IMR-90 (cell line): ENCODE measurements around the gene SUN1. TPM values are rescaled to one million over a fixed set of nuclear protein-coding genes. Genes with fewer than 3 reads are reported as not detected.
"Not testable (repeated sequence)": the region's sequence is repeated elsewhere in the genome, so short reads cannot be mapped to it uniquely, and the experiment has no call there.

Source experiments
- ATAC-seq: fragments of 200-7000 bp; cut with Tn5 transposase; 2 replicates; pipeline ENCODE4 v1.9.1; 2020; ENCODE audit warnings: low read depth, mild to moderate bottlenecking, moderate library complexity
- BruUV-seq: library from RNA; stranded (reverse); fragments of 400-500 nt; replicated peaks from 2 replicates; lab custom pipeline; 2021; lab: Mats Ljungman, UMichigan
- CTCF ChIA-PET: fragments of 300-600 bp; formaldehyde crosslinking; extraction: SDS; loops from one replicate; lab custom pipeline; 2021; ENCODE audit warnings: antibody characterized with exemption; lab: Yijun Ruan, JAX
- POLR2A ChIA-PET: fragments of 300-600 bp; sonication (Branson Sonifier 250); formaldehyde crosslinking; loops from one replicate; lab custom pipeline; 2022; ENCODE audit warnings: antibody characterized with exemption; ENCODE audit not compliant: unreplicated experiment; lab: Charles Lee
- DNase-seq: peaks from one replicate; pipeline ENCODE4 v3.0.0; 2013
- H2AFZ ChIP-seq: replicated peaks from 2 replicates; pipeline ENCODE3; 2013; ENCODE audit warnings: low read length, mild to moderate bottlenecking; ENCODE audit not compliant: poor library complexity
- H2AK5ac ChIP-seq: 2 replicates; pipeline ENCODE4 v1.6.1; 2013; ENCODE audit warnings: low read depth, low read length, inconsistent platforms
- H2AK9ac ChIP-seq: replicated peaks from 2 replicates; pipeline ENCODE3; 2013; ENCODE audit warnings: mild to moderate bottlenecking, low read depth, low read length, moderate library complexity; ENCODE audit not compliant: poor library complexity
- H2BK120ac ChIP-seq: 2 replicates; pipeline ENCODE4 v1.6.1; 2013; ENCODE audit warnings: low read depth, low read length, inconsistent platforms
- H2BK15ac ChIP-seq: 3 replicates; pipeline ENCODE4 v1.6.1; 2013; ENCODE audit warnings: low read depth, low read length, inconsistent platforms
- H2BK20ac ChIP-seq: 2 replicates; pipeline ENCODE4 v1.6.1; 2013; ENCODE audit warnings: low read depth, mild to moderate bottlenecking, inconsistent platforms, low read length, moderate library complexity
- H2BK5ac ChIP-seq: 2 replicates; pipeline ENCODE4 v1.6.1; 2013; ENCODE audit warnings: mild to moderate bottlenecking, low read depth, low read length, inconsistent platforms; ENCODE audit not compliant: poor library complexity, severe bottlenecking
- H3K14ac ChIP-seq: replicated peaks from 2 replicates; pipeline ENCODE4 v1.6.1; 2013; ENCODE audit warnings: low read depth, low read length, inconsistent platforms
- H3K18ac ChIP-seq: 2 replicates; pipeline ENCODE4 v1.6.1; 2013; ENCODE audit warnings: low read depth, low read length, control low read depth
- H3K23ac ChIP-seq: 2 replicates; pipeline ENCODE4 v1.6.1; 2013; ENCODE audit warnings: low read depth, low read length, inconsistent platforms
- H3K27ac ChIP-seq: 2 replicates; pipeline ENCODE4 v1.5.1; 2013; ENCODE audit warnings: mild to moderate bottlenecking, control low read depth, low read length; ENCODE audit not compliant: insufficient read depth
- H3K27me3 ChIP-seq: 2 replicates; pipeline ENCODE4 v1.6.1; 2013; ENCODE audit warnings: low read length; ENCODE audit not compliant: control insufficient read depth, insufficient read depth
- H3K36me3 ChIP-seq: 2 replicates; pipeline ENCODE4 v1.6.1; 2013; ENCODE audit warnings: low read length, mixed read lengths; ENCODE audit not compliant: control insufficient read depth, insufficient read depth
- H3K4ac ChIP-seq: 2 replicates; pipeline ENCODE4 v1.6.1; 2013; ENCODE audit warnings: low read depth, low read length, inconsistent platforms
- H3K4me1 ChIP-seq: 2 replicates; pipeline ENCODE4 v1.6.1; 2013; ENCODE audit warnings: low read length, mixed read lengths; ENCODE audit not compliant: control insufficient read depth, insufficient read depth
- H3K4me2 ChIP-seq: 2 replicates; pipeline ENCODE4 v1.6.1; 2013; ENCODE audit warnings: low read depth, mild to moderate bottlenecking, control low read depth, low read length, moderate library complexity
- H3K4me3 ChIP-seq: 2 replicates; pipeline ENCODE4 v1.5.1; 2013; ENCODE audit warnings: low read depth, mild to moderate bottlenecking, control low read depth, low read length, moderate library complexity; ENCODE audit not compliant: insufficient read depth
- H3K56ac ChIP-seq: 2 replicates; pipeline ENCODE4 v1.6.1; 2013; ENCODE audit warnings: low read length, inconsistent platforms; ENCODE audit not compliant: insufficient read depth; ENCODE audit errors: extremely low read depth
- H3K79me1 ChIP-seq, 2 experiments: 2 replicates each; pipeline ENCODE4 v1.6.1; 2013; ENCODE audit warnings: low read length in 2 of 2, inconsistent platforms in 1 of 2, low read depth in 1 of 2
- H3K9ac ChIP-seq: 2 replicates; pipeline ENCODE4 v1.6.1; 2013; ENCODE audit warnings: low read depth, low read length, control low read depth
- H3K9me1 ChIP-seq: 2 replicates; pipeline ENCODE4 v1.6.1; 2013; ENCODE audit warnings: low read length, inconsistent platforms; ENCODE audit not compliant: insufficient read depth
- H3K9me3 ChIP-seq: 2 replicates; pipeline ENCODE4 v1.6.1; 2013; ENCODE audit warnings: low read length; ENCODE audit not compliant: control insufficient read depth, insufficient read depth
- H4K20me1 ChIP-seq: 2 replicates; pipeline ENCODE4 v1.6.1; 2013; ENCODE audit warnings: low read length, inconsistent platforms; ENCODE audit not compliant: insufficient read depth
- H4K5ac ChIP-seq: 2 replicates; pipeline ENCODE4 v1.6.1; 2013; ENCODE audit warnings: mild to moderate bottlenecking, low read depth, low read length, control low read depth
- H4K8ac ChIP-seq, 2 experiments: 2 replicates each; pipeline ENCODE4 v1.6.1; 2013; ENCODE audit warnings: low read depth in 2 of 2, low read length in 2 of 2, control low read depth in 1 of 2, inconsistent platforms in 1 of 2
- H4K91ac ChIP-seq: 2 replicates; pipeline ENCODE4 v1.6.1; 2013; ENCODE audit warnings: low read depth, low read length, inconsistent platforms; ENCODE audit not compliant: insufficient read depth
- WGBS, 2 experiments: methylation state at CpG; one replicate each; pipeline versions ENCODE4 v1.1.5 to v1.1.7; 2013; ENCODE audit warnings: missing lambda C conversion rate in 2 of 2; ENCODE audit not compliant: insufficient read length in 1 of 2; ENCODE audit errors: extremely low coverage in 2 of 2; 5-methylcytosine and 5-hydroxymethylcytosine counted together
- dilution Hi-C: fragments of 300-500 bp; cut with HindIII; formaldehyde crosslinking; loops from one replicate; pipeline ENCODE4 v1.14.3; 2018; ENCODE audit warnings: low sequenced_read_pairs; ENCODE audit not compliant: unreplicated experiment
- in situ Hi-C: fragments of 300-500 bp; cut with MboI; formaldehyde crosslinking; loops from 3 replicates; pipeline ENCODE4 v1.14.3; 2019; ENCODE audit warnings: low sequenced_read_pairs, inconsistent platforms, mixed read lengths
- intact Hi-C: fragments of 100-400 bp; cut with micrococcal nuclease; formaldehyde crosslinking; loops from 2 replicates; pipeline ENCODE4 v1.10.0; 2022
- polyA plus RNA-seq, 3 experiments: library from polyadenylated mRNA; depleted of rRNA; stranded (reverse); fragments of >200 nt; gene quantifications; 2 replicates each; pipeline ENCODE4 v1.2.3, GENCODE V29; 2012; ENCODE audit warnings: low replicate concordance in 1 of 3
- total RNA-seq: library from RNA; depleted of rRNA; stranded (reverse); fragments of >200 nt; gene quantifications from 2 replicates; pipeline ENCODE4 v1.2.3, GENCODE V29; 2012

SUN1 gene
- total and polyA plus RNA-seq, 2 of the 4 experiments (the other 2 are of a cell fraction), result 113 to 239 TPM

DNA sequence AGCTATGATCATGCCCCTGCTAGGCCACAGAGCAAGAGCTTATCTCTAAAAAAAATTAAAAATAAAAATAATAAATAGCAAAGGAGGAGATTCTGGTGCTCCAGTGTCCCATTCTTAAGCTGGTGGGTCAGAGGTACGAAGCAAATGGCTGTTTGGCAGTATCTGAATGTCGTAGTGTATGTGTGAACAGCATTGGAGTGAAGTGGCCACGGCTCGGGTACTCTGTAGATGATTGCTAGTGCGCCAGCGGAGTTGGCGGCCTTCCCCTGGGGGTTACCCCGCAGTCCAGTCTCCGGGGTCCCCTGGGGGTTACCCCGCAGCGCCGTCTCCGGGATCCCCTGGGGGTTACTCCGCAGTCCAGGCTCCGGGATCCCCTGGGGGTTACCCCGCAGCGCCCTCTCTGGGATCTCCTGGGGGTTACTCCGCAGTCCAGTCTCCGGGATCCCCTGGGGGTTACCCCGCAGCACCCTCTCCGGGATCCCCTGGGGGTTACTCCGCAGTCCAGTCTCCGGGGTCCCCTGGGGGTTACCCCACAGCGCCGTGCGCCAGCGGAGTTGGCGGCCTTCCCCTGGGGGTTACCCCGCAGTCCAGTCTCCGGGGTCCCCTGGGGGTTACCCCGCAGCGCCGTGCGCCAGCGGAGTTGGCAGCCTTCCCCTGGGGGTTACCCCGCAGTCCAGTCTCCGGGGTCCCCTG is 14.8 kb downstream of the SUN1 start:
- H3K14ac ChIP-seq, H3K23ac ChIP-seq, H2AFZ ChIP-seq, in situ Hi-C loops, dilution Hi-C loops, H2BK120ac ChIP-seq, H3K4me3 ChIP-seq, H4K5ac ChIP-seq, DNase-seq, H4K8ac ChIP-seq, H4K91ac ChIP-seq, H3K27me3 ChIP-seq, H2AK5ac ChIP-seq, BruUV-seq, H2BK15ac ChIP-seq, intact Hi-C loops, H3K9me3 ChIP-seq, H3K4me2 ChIP-seq, H2BK5ac ChIP-seq, H2BK20ac ChIP-seq, ATAC-seq, H3K27ac ChIP-seq, H3K9me1 ChIP-seq, H3K4me1 ChIP-seq, H3K4ac ChIP-seq, H2AK9ac ChIP-seq, H3K9ac ChIP-seq, H3K56ac ChIP-seq, POLR2A ChIA-PET, H3K18ac ChIP-seq: not testable (repeated sequence)
- WGBS, 2 experiments, result 92% methylated on average over 4 of the region's 37 CpGs; no CpG with 5 or more reads in 1 of the 2 experiments
- Histone ChIP-seq H4K20me1 (peaks cover 19% of the 10 kb centered on the region; the same call in 1 of the 2 replicates), H3K36me3 (peaks cover 45% of the 10 kb centered on the region), H3K79me1 (peaks cover 25 to 65% of the 10 kb centered on the region in 2 experiments)
- CTCF ChIA-PET, result interaction anchor here (1.1 kb wide), 1 partner anchor 11 kb away, joined by 5 read pairs; no protein-coding TSS in a partner anchor

DNA sequence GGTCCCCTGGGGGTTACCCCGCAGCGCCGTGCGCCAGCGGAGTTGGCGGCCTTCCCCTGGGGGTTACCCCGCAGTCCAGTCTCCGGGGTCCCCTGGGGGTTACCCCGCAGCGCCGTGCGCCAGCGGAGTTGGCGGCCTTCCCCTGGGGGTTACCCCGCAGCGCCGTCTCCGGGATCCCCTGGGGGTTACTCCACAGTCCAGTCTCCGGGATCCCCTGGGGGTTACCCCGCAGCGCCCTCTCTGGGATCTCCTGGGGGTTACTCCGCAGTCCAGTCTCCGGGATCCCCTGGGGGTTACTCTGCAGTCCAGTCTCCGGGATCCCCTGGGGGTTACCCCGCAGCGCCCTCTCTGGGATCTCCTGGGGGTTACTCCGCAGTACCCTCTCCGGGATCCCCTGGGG is 15.5 kb downstream of the SUN1 start:
- H2BK20ac ChIP-seq, ATAC-seq, H2BK120ac ChIP-seq, H3K9me3 ChIP-seq, H2AK5ac ChIP-seq, H2BK15ac ChIP-seq, H3K18ac ChIP-seq, intact Hi-C loops, DNase-seq, H3K14ac ChIP-seq, H4K8ac ChIP-seq, H3K4me3 ChIP-seq, H4K5ac ChIP-seq, H2AK9ac ChIP-seq, H2AFZ ChIP-seq, H3K23ac ChIP-seq, H4K91ac ChIP-seq, H3K4ac ChIP-seq, CTCF ChIA-PET, H3K9me1 ChIP-seq, H3K27ac ChIP-seq, H3K9ac ChIP-seq, dilution Hi-C loops, H3K56ac ChIP-seq, in situ Hi-C loops, H3K27me3 ChIP-seq, H3K4me2 ChIP-seq, BruUV-seq, POLR2A ChIA-PET, H3K4me1 ChIP-seq, H2BK5ac ChIP-seq: not testable (repeated sequence)
- H4K20me1 ChIP-seq, result peaks cover 13% of the 10 kb centered on the region; the same call in 1 of the 2 replicates
- WGBS, 2 experiments, result no CpG with 5 or more reads among the region's 28 CpGs
- H3K79me1 ChIP-seq, result peaks cover 19 to 65% of the 10 kb centered on the region in 2 experiments
- H3K36me3 ChIP-seq, result peaks cover 45% of the 10 kb centered on the region
